IMR-90 (cell line): Measurements from ENCODE around the gene SLCO3A1. TPM values are rescaled to one million over a fixed set of nuclear protein-coding genes. Genes with fewer than 3 reads are reported as not detected.

Experiments used
- ATAC-seq: fragments of 200-7000 bp; cut with Tn5 transposase; 2 replicates; pipeline ENCODE4 v1.9.1; 2020; ENCODE audit warnings: low read depth, mild to moderate bottlenecking, moderate library complexity
- BruUV-seq: library from RNA; stranded (reverse); fragments of 400-500 nt; replicated peaks from 2 replicates; lab custom pipeline; 2021; lab: Mats Ljungman, UMichigan
- CTCF ChIA-PET: fragments of 300-600 bp; formaldehyde crosslinking; extraction: SDS; loops from one replicate; lab custom pipeline; 2021; ENCODE audit warnings: antibody characterized with exemption; lab: Yijun Ruan, JAX
- POLR2A ChIA-PET: fragments of 300-600 bp; sonication (Branson Sonifier 250); formaldehyde crosslinking; loops from one replicate; lab custom pipeline; 2022; ENCODE audit warnings: antibody characterized with exemption; ENCODE audit not compliant: unreplicated experiment; lab: Charles Lee
- DNase-seq: peaks from one replicate; pipeline ENCODE4 v3.0.0; 2013
- H2AFZ ChIP-seq: replicated peaks from 2 replicates; pipeline ENCODE3; 2013; ENCODE audit warnings: low read length, mild to moderate bottlenecking; ENCODE audit not compliant: poor library complexity
- H2AK5ac ChIP-seq: 2 replicates; pipeline ENCODE4 v1.6.1; 2013; ENCODE audit warnings: low read depth, low read length, inconsistent platforms
- H2AK9ac ChIP-seq: replicated peaks from 2 replicates; pipeline ENCODE3; 2013; ENCODE audit warnings: mild to moderate bottlenecking, low read depth, low read length, moderate library complexity; ENCODE audit not compliant: poor library complexity
- H2BK120ac ChIP-seq: 2 replicates; pipeline ENCODE4 v1.6.1; 2013; ENCODE audit warnings: low read depth, low read length, inconsistent platforms
- H2BK15ac ChIP-seq: 3 replicates; pipeline ENCODE4 v1.6.1; 2013; ENCODE audit warnings: low read depth, low read length, inconsistent platforms
- H2BK20ac ChIP-seq: 2 replicates; pipeline ENCODE4 v1.6.1; 2013; ENCODE audit warnings: low read depth, mild to moderate bottlenecking, inconsistent platforms, low read length, moderate library complexity
- H2BK5ac ChIP-seq: 2 replicates; pipeline ENCODE4 v1.6.1; 2013; ENCODE audit warnings: mild to moderate bottlenecking, low read depth, low read length, inconsistent platforms; ENCODE audit not compliant: poor library complexity, severe bottlenecking
- H3K14ac ChIP-seq: replicated peaks from 2 replicates; pipeline ENCODE4 v1.6.1; 2013; ENCODE audit warnings: low read depth, low read length, inconsistent platforms
- H3K18ac ChIP-seq: 2 replicates; pipeline ENCODE4 v1.6.1; 2013; ENCODE audit warnings: low read depth, low read length, control low read depth
- H3K23ac ChIP-seq: 2 replicates; pipeline ENCODE4 v1.6.1; 2013; ENCODE audit warnings: low read depth, low read length, inconsistent platforms
- H3K27ac ChIP-seq: 2 replicates; pipeline ENCODE4 v1.5.1; 2013; ENCODE audit warnings: mild to moderate bottlenecking, control low read depth, low read length; ENCODE audit not compliant: insufficient read depth
- H3K27me3 ChIP-seq: 2 replicates; pipeline ENCODE4 v1.6.1; 2013; ENCODE audit warnings: low read length; ENCODE audit not compliant: control insufficient read depth, insufficient read depth
- H3K36me3 ChIP-seq: 2 replicates; pipeline ENCODE4 v1.6.1; 2013; ENCODE audit warnings: low read length, mixed read lengths; ENCODE audit not compliant: control insufficient read depth, insufficient read depth
- H3K4ac ChIP-seq: 2 replicates; pipeline ENCODE4 v1.6.1; 2013; ENCODE audit warnings: low read depth, low read length, inconsistent platforms
- H3K4me1 ChIP-seq: 2 replicates; pipeline ENCODE4 v1.6.1; 2013; ENCODE audit warnings: low read length, mixed read lengths; ENCODE audit not compliant: control insufficient read depth, insufficient read depth
- H3K4me2 ChIP-seq: 2 replicates; pipeline ENCODE4 v1.6.1; 2013; ENCODE audit warnings: low read depth, mild to moderate bottlenecking, control low read depth, low read length, moderate library complexity
- H3K4me3 ChIP-seq: 2 replicates; pipeline ENCODE4 v1.5.1; 2013; ENCODE audit warnings: low read depth, mild to moderate bottlenecking, control low read depth, low read length, moderate library complexity; ENCODE audit not compliant: insufficient read depth
- H3K56ac ChIP-seq: 2 replicates; pipeline ENCODE4 v1.6.1; 2013; ENCODE audit warnings: low read length, inconsistent platforms; ENCODE audit not compliant: insufficient read depth; ENCODE audit errors: extremely low read depth
- H3K79me1 ChIP-seq, 2 experiments: 2 replicates each; pipeline ENCODE4 v1.6.1; 2013; ENCODE audit warnings: low read length in 2 of 2, inconsistent platforms in 1 of 2, low read depth in 1 of 2
- H3K9ac ChIP-seq: 2 replicates; pipeline ENCODE4 v1.6.1; 2013; ENCODE audit warnings: low read depth, low read length, control low read depth
- H3K9me1 ChIP-seq: 2 replicates; pipeline ENCODE4 v1.6.1; 2013; ENCODE audit warnings: low read length, inconsistent platforms; ENCODE audit not compliant: insufficient read depth
- H3K9me3 ChIP-seq: 2 replicates; pipeline ENCODE4 v1.6.1; 2013; ENCODE audit warnings: low read length; ENCODE audit not compliant: control insufficient read depth, insufficient read depth
- H4K20me1 ChIP-seq: 2 replicates; pipeline ENCODE4 v1.6.1; 2013; ENCODE audit warnings: low read length, inconsistent platforms; ENCODE audit not compliant: insufficient read depth
- H4K5ac ChIP-seq: 2 replicates; pipeline ENCODE4 v1.6.1; 2013; ENCODE audit warnings: mild to moderate bottlenecking, low read depth, low read length, control low read depth
- H4K8ac ChIP-seq, 2 experiments: 2 replicates each; pipeline ENCODE4 v1.6.1; 2013; ENCODE audit warnings: low read depth in 2 of 2, low read length in 2 of 2, control low read depth in 1 of 2, inconsistent platforms in 1 of 2
- H4K91ac ChIP-seq: 2 replicates; pipeline ENCODE4 v1.6.1; 2013; ENCODE audit warnings: low read depth, low read length, inconsistent platforms; ENCODE audit not compliant: insufficient read depth
- BHLHE40 ChIP-seq: fragments of 150-350 bp; IDR thresholded peaks from 2 replicates; pipeline ENCODE4 v1.6.1; 2016; ENCODE audit warnings: mild to moderate bottlenecking, low read depth, low read length
- CEBPB ChIP-seq: IDR thresholded peaks from 2 replicates; pipeline ENCODE4 v1.6.1; 2012; ENCODE audit warnings: low read depth, low read length, improper control_type of control experiment
- CHD1 ChIP-seq: IDR thresholded peaks from 2 replicates; pipeline ENCODE4 v1.6.1; 2012; ENCODE audit warnings: low read depth, low read length, improper control_type of control experiment
- FOS ChIP-seq: fragments of 150-350 bp; IDR thresholded peaks from 2 replicates; pipeline ENCODE4 v1.6.1; 2016; ENCODE audit warnings: low read depth, low read length
- MAFK ChIP-seq: IDR thresholded peaks from 2 replicates; pipeline ENCODE4 v1.6.1; 2012; ENCODE audit warnings: low read depth, low read length, improper control_type of control experiment
- MAZ ChIP-seq: IDR thresholded peaks from 2 replicates; pipeline ENCODE4 v1.6.1; 2012; ENCODE audit warnings: low read depth, mild to moderate bottlenecking, low read length, improper control_type of control experiment, moderate library complexity, borderline replicate concordance
- MXI1 ChIP-seq: IDR thresholded peaks from 2 replicates; pipeline ENCODE4 v1.6.1; 2012; ENCODE audit warnings: low read depth, mild to moderate bottlenecking, low read length, moderate library complexity, borderline replicate concordance
- NFE2L2 ChIP-seq: fragments of 150-350 bp; IDR thresholded peaks from 2 replicates; pipeline ENCODE4 v1.6.1; 2016; ENCODE audit warnings: low read depth, mild to moderate bottlenecking, low read length
- POLR2A ChIP-seq: IDR thresholded peaks from 2 replicates; pipeline ENCODE4 v1.6.1; 2012; ENCODE audit warnings: mild to moderate bottlenecking, low read depth, low read length
- RAD21 ChIP-seq: IDR thresholded peaks from 2 replicates; pipeline ENCODE4 v1.6.1; 2012; ENCODE audit warnings: low read length, improper control_type of control experiment
- RCOR1 ChIP-seq: IDR thresholded peaks from 2 replicates; pipeline ENCODE4 v1.6.1; 2012; ENCODE audit warnings: mild to moderate bottlenecking, low read length, improper control_type of control experiment; ENCODE audit not compliant: insufficient replicate concordance
- RFX5 ChIP-seq: IDR thresholded peaks from 2 replicates; pipeline ENCODE4 v1.8.0; 2012; ENCODE audit warnings: low read depth, mild to moderate bottlenecking, low read length, moderate library complexity
- SMC3 ChIP-seq: fragments of 150-350 bp; IDR thresholded peaks from 2 replicates; pipeline ENCODE4 v1.6.1; 2016; ENCODE audit warnings: low read depth, mild to moderate bottlenecking, antibody characterized with exemption, low read length, moderate library complexity
- WGBS, 2 experiments: methylation state at CpG; one replicate each; pipeline versions ENCODE4 v1.1.5 to v1.1.7; 2013; ENCODE audit warnings: missing lambda C conversion rate in 2 of 2; ENCODE audit not compliant: insufficient read length in 1 of 2; ENCODE audit errors: extremely low coverage in 2 of 2; 5-methylcytosine and 5-hydroxymethylcytosine counted together
- dilution Hi-C: fragments of 300-500 bp; cut with HindIII; formaldehyde crosslinking; loops from one replicate; pipeline ENCODE4 v1.14.3; 2018; ENCODE audit warnings: low sequenced_read_pairs; ENCODE audit not compliant: unreplicated experiment
- in situ Hi-C: fragments of 300-500 bp; cut with MboI; formaldehyde crosslinking; loops from 3 replicates; pipeline ENCODE4 v1.14.3; 2019; ENCODE audit warnings: low sequenced_read_pairs, inconsistent platforms, mixed read lengths
- intact Hi-C: fragments of 100-400 bp; cut with micrococcal nuclease; formaldehyde crosslinking; loops from 2 replicates; pipeline ENCODE4 v1.10.0; 2022
- polyA plus RNA-seq, 3 experiments: library from polyadenylated mRNA; depleted of rRNA; stranded (reverse); fragments of >200 nt; gene quantifications; 2 replicates each; pipeline ENCODE4 v1.2.3, GENCODE V29; 2012; ENCODE audit warnings: low replicate concordance in 1 of 3
- total RNA-seq: library from RNA; depleted of rRNA; stranded (reverse); fragments of >200 nt; gene quantifications from 2 replicates; pipeline ENCODE4 v1.2.3, GENCODE V29; 2012
- TF ChIP-seq, protein P1 (sequence below): fragments of 150-350 bp; IDR thresholded peaks from 2 replicates; pipeline ENCODE4 v1.6.1; 2017; ENCODE audit warnings: mild to moderate bottlenecking, antibody characterized with exemption, low read length, low read depth
- TF ChIP-seq, protein P2 (sequence below): fragments of 150-350 bp; IDR thresholded peaks from 2 replicates; pipeline ENCODE4 v1.6.1; 2016; ENCODE audit warnings: low read depth, mild to moderate bottlenecking, low read length, moderate library complexity, borderline replicate concordance
- TF ChIP-seq, protein P3 (sequence below): conservative IDR thresholded peaks from 2 replicates; pipeline ENCODE4 v1.5.1; 2012; ENCODE audit warnings: mild to moderate bottlenecking, low read depth, low read length, improper control_type of control experiment

The SLCO3A1 gene
- total and polyA plus RNA-seq, 2 of the 4 experiments (the other 2 are of a cell fraction), result 4.7 to 8.1 TPM

DNA sequence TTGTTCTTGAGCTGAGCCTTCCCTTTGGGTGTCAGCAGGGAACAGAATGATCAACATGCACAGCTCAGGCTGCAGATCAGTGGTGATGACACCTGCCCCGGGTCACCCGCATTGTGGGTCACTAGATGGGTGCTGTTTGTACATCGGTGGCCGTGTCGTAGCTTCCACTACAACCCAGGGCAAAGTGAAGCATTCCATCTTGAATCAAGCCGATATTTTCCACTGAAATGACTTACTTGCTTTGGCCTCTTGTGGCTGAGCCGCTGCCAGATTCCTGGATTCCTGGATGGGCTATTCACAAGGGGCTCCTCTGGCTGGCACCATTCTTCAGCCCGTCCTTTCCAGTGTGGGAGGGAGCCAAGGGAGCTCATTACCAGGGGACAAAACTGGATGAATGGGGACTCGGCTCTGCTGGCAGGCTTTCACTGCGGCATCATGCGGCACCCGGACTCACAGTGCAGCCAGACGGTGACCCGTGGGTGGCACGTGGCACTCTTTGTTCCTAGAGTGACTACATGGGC lies 65.6 kb downstream of the SLCO3A1 start:
- H2AK5ac ChIP-seq, result no peak overlapping the region
- in situ Hi-C loops (no loop called here), intact Hi-C loops (no loop called here), dilution Hi-C loops (no loop called here)
- no peak for TF ChIP-seq SMC3
- no peak for TF ChIP-seq NFE2L2
- no peak for TF ChIP-seq BHLHE40
- no peak for TF ChIP-seq CEBPB
- no peak for TF ChIP-seq RAD21
- TF ChIP-seq CHD1, result no peak
- no peak for TF ChIP-seq FOS
- TF ChIP-seq, protein P1, sequence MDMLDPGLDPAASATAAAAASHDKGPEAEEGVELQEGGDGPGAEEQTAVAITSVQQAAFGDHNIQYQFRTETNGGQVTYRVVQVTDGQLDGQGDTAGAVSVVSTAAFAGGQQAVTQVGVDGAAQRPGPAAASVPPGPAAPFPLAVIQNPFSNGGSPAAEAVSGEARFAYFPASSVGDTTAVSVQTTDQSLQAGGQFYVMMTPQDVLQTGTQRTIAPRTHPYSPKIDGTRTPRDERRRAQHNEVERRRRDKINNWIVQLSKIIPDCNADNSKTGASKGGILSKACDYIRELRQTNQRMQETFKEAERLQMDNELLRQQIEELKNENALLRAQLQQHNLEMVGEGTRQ, result no peak
- TF ChIP-seq, protein P2, sequence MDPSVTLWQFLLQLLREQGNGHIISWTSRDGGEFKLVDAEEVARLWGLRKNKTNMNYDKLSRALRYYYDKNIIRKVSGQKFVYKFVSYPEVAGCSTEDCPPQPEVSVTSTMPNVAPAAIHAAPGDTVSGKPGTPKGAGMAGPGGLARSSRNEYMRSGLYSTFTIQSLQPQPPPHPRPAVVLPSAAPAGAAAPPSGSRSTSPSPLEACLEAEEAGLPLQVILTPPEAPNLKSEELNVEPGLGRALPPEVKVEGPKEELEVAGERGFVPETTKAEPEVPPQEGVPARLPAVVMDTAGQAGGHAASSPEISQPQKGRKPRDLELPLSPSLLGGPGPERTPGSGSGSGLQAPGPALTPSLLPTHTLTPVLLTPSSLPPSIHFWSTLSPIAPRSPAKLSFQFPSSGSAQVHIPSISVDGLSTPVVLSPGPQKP, result no peak
- no peak for TF ChIP-seq RFX5
- TF ChIP-seq RCOR1, result no peak
- no peak for TF ChIP-seq POLR2A
- TF ChIP-seq, protein P3, sequence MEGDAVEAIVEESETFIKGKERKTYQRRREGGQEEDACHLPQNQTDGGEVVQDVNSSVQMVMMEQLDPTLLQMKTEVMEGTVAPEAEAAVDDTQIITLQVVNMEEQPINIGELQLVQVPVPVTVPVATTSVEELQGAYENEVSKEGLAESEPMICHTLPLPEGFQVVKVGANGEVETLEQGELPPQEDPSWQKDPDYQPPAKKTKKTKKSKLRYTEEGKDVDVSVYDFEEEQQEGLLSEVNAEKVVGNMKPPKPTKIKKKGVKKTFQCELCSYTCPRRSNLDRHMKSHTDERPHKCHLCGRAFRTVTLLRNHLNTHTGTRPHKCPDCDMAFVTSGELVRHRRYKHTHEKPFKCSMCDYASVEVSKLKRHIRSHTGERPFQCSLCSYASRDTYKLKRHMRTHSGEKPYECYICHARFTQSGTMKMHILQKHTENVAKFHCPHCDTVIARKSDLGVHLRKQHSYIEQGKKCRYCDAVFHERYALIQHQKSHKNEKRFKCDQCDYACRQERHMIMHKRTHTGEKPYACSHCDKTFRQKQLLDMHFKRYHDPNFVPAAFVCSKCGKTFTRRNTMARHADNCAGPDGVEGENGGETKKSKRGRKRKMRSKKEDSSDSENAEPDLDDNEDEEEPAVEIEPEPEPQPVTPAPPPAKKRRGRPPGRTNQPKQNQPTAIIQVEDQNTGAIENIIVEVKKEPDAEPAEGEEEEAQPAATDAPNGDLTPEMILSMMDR, result no peak
- no peak for TF ChIP-seq MXI1
- TF ChIP-seq MAZ, result no peak
- TF ChIP-seq MAFK, result no peak
- H3K4me1 ChIP-seq, result no peaks in the 10 kb centered on the region
- whole genome bisulfite sequencing, 2 experiments, result 73% methylated on average over 2 of the region's 15 CpGs; no CpG with 5 or more reads in 1 of the 2 experiments
- H4K5ac ChIP-seq, result no peak overlapping the region
- H3K9ac ChIP-seq, result no peak overlapping the region
- no peak overlapping the region for H3K14ac ChIP-seq
- BruUV-seq, result no TSS peak
- ATAC-seq (no peak), DNase-seq (no peak)
- no peaks in the 10 kb centered on the region; the same call in 1 of the 2 replicates for H3K9me1 ChIP-seq
- no peak overlapping the region for H3K4ac ChIP-seq
- no peak overlapping the region for H3K23ac ChIP-seq
- H3K4me2 ChIP-seq, result no peak overlapping the region
- no peaks in the 10 kb centered on the region for H4K20me1 ChIP-seq
- H3K18ac ChIP-seq, result no peak overlapping the region
- H2BK20ac ChIP-seq, result no peak overlapping the region
- H3K79me1 ChIP-seq, result no peaks in the 10 kb centered on the region
- H3K27ac ChIP-seq, result no peak overlapping the region
- no peak overlapping the region for H3K56ac ChIP-seq
- CTCF ChIA-PET, result no interaction called here
- H3K36me3 ChIP-seq, result no peaks in the 10 kb centered on the region; the same call in 1 of the 2 replicates
- no peak overlapping the region for H2BK15ac ChIP-seq
- H2BK5ac ChIP-seq, result no peak overlapping the region
- POLR2A ChIA-PET, result no interaction called here
- H3K27me3 ChIP-seq, result no peaks in the 10 kb centered on the region
- H3K9me3 ChIP-seq, result no peaks in the 10 kb centered on the region
- H4K8ac ChIP-seq, result no peak overlapping the region
- H3K4me3 ChIP-seq, result no peak overlapping the region
- H4K91ac ChIP-seq, result no peak overlapping the region
- no peak overlapping the region for H2AFZ ChIP-seq
- H2AK9ac ChIP-seq, result no peak overlapping the region
- no peak overlapping the region for H2BK120ac ChIP-seq
